ENCODE data around the gene CTNNBIP1.

DNA sequence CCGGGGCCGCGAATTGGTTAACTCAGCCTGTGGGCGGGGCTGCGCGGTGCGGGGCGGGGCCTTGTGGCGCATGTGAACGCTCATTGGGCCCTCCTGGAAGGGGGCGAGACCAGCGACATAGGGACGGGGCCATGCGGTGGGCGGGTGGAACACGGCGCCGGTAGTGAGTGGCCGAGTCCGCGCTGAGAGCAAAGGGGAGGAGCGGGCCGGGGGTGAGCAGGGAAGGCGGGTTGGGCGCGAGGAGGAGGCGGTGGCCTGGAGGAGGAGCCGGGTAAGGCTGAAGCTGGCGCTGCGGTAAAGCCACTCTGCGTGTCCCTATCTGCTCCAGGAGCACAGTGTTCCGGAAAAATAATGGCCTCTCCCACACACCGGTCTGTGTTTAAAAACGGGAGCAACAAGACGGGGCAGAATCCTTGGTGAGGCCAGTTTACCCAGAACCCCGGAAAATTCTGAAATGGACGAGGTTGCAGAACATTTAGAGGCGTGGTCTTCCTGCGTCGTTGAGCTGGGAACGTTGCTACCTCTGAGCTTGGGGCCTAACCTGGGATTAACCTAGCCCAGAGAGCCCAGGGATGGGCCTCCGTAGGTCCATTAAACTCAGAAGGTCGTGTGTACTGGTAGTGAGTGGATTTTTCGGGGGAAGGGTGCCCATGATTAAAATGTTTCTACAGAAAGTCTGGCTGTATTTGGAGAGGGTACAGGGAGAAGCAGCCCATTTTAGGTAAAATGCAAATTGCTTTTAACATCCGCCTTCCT, 532 bp upstream of the CTNNBIP1 start:
- TF ChIP-seq, protein P1, sequence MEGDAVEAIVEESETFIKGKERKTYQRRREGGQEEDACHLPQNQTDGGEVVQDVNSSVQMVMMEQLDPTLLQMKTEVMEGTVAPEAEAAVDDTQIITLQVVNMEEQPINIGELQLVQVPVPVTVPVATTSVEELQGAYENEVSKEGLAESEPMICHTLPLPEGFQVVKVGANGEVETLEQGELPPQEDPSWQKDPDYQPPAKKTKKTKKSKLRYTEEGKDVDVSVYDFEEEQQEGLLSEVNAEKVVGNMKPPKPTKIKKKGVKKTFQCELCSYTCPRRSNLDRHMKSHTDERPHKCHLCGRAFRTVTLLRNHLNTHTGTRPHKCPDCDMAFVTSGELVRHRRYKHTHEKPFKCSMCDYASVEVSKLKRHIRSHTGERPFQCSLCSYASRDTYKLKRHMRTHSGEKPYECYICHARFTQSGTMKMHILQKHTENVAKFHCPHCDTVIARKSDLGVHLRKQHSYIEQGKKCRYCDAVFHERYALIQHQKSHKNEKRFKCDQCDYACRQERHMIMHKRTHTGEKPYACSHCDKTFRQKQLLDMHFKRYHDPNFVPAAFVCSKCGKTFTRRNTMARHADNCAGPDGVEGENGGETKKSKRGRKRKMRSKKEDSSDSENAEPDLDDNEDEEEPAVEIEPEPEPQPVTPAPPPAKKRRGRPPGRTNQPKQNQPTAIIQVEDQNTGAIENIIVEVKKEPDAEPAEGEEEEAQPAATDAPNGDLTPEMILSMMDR (IDR thresholded peaks at IDR 0.05; ENCODE audit: low read depth, low read length) = no peak
- TF ChIP-seq POLR2A (IDR thresholded peaks at IDR 0.05; ENCODE audit: extremely low read depth, insufficient read length) (peak; percentile 88), MYC (IDR thresholded peaks at IDR 0.05; ENCODE audit: low read depth, low read length) (peak; percentile 59)
- TF ChIP-seq, protein P2, sequence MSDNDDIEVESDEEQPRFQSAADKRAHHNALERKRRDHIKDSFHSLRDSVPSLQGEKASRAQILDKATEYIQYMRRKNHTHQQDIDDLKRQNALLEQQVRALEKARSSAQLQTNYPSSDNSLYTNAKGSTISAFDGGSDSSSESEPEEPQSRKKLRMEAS (IDR thresholded peaks at IDR 0.05; ENCODE audit: low read depth, low read length) = peak; percentile 69

All from NB4 (cell line).